ENCODE measurements around the gene LGALS12.

Gene LGALS12, protein sequence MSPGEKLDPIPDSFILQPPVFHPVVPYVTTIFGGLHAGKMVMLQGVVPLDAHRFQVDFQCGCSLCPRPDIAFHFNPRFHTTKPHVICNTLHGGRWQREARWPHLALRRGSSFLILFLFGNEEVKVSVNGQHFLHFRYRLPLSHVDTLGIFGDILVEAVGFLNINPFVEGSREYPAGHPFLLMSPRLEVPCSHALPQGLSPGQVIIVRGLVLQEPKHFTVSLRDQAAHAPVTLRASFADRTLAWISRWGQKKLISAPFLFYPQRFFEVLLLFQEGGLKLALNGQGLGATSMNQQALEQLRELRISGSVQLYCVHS

DNA sequence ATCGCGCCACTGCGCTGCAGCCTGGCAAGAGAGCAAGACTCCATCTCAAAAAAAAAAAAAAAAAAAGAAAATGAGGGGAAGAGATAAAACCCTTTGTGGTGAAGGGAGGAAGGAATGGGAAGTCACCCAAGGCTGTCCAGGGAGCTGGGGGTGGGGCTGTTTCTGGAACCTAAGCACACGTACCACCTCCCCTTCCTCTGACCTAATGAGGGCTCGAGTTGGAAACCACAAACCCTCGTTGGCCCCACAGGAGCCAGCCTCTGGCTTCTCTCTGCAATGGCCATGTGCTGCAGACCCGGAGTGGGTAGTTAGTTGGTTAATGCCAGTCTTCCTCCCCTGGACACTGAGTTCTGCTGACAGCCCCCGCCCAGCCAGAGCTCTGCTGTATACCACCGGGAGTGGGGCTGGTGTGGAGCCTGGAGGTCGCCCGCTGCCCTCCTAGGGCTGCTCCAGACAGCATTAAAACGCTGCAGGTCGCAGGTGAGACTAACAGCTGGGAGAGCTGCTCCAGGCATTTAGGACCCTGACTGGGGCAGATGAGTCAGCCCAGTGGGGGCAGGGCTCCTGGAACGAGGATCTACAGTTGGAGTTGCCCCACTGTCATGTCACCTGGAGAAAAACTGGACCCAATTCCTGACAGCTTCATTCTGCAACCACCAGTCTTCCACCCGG lies at the start of gene LGALS12:
LGALS12 (plus strand) TSS at position 228 of the 672 bp plus-strand sequence; CDS start at position 603, 375 bp downstream.
- DNase-seq (ENCODE audit: low spot score), result no peak

DNA sequence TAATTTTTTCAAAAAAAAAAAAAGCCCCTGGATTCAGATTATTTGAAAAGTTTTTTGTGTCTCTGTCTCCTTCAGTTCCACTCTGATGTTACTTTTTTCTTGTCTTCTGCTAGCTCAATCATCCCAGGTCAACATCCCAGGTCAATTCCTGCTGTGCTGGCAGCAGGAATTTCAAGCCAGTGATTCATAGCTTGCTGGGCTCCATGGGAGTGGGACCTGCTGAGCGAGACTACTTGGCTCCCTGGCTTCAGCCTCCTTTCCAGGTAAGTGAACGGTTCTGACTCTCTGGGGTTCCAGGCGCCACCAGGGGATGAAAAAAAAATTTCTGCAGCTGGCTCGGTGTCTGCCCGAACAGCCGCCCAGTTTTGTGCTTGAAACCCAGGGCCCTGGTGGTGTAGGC lies 46.3 kb upstream of the LGALS12 start:
- no peak for DNase-seq (ENCODE audit: low spot score)

DNA sequence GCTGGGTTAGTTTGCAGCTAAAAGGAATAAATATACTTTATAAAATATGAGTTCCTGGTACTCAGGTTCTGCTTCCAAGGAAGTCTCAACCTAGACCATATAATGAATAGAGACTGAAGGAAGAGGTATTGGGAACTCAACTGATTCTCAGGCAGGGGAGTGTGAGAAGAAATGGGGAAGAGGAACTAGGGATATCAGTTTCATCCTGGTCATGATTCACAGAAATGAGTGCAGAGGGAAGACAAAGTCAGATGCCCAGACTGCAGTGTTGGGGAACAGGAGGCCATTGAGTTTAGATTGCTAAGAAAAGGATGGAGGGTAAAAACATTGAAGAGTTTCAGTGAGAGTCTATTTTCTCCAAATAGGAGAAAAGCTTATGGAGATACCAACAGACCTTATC lies 43.7 kb upstream of the LGALS12 start:
- DNase-seq (ENCODE audit: low spot score), result no peak

DNA sequence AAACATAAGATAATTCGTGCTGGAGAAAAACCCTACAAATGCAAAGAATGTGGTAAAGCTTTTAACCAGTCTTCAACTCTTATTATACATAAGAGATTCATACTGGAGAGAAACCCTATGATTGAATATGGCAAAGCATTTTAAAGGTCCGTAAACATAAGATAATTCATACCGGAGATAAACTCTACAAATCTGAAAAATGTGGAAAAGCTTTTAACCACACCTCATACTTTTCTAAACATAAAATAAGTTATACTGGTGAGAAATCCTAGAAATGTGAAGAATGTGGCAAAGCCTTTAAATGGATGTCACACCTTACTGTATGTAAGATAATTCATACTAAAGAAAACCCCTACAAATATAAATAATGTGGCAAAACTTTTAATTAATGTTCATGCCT lies 35.6 kb upstream of the LGALS12 start:
- no peak for DNase-seq (ENCODE audit: low spot score)

DNA sequence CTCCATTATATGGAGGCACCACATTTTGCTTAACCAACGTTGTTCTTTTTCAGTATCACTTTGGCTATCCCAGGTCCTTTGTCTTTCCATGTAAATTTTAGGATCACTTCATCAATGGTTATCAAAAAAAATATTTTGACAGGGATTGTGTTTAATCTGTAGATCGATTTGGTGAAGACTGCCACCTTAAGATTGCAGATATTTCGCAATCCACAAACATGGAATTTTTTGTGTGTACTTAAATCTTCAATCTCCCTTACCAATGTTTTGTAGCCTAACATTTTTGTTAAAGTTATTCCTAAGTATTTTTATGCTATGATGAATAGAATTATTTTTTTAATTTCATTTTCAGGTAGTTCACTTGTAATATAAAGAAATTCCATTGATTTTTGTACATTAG lies 33.5 kb upstream of the LGALS12 start:
- no peak for DNase-seq (ENCODE audit: low spot score)

DNA sequence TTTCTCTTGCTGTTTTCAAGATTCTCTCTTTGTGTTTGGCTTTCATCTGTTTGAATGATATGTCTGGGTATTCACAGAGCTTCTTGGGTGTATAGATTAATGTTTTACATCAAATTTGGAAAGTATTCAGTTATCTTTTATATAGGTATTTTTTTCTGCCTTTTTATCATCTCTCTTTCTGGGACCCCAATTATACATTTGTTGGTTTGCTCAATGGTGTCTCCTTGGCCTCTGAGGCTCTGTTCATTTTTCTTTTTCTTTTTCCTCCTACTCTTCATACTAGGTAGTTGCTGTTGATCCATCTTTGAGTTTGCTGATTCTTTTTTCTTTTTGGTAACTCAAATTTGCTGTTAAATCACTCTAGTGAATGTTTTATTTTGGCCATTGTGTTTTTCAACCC lies 29.3 kb upstream of the LGALS12 start:
- DNase-seq (ENCODE audit: low spot score), result no peak

DNA sequence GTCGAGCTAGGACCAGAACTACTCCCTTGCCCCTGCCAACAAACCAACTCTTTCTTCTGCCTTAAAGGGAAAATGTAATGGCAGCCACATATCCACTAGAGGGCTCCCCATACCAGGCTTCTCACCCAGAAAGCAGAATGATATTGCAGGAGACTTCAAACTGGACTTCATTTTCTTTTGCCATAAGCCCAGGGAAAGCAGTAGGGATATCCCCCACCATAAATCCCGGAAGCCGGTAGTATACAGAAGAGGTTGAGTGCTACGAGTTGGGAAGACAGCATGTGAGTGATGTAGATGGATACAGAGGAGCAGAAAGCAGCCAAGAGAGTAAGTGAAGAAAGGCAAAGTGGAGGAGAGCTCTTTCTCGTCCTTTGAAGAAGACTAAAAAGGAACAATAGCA lies 27.0 kb upstream of the LGALS12 start:
- peak; percentile 73 for DNase-seq (ENCODE audit: low spot score)

DNA sequence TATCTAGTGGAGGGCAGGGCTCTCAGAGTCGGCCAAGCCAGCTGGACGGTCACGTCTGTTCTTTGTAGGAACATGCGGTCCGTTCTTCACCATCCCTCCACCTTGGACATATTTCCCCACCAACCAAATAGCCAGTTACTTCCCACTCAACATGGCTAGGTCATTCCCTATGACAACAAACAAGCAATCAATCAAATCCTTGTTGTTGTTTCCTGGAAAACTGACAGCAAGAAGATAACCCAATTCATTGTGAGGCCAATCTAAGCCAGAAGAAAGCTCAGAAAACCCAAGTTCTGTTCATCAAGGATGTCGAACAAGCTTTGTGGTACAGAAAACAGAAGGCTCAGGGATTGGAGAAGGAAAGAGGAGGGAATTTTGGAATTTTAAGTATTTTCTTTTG lies 25.8 kb upstream of the LGALS12 start:
- no peak for DNase-seq (ENCODE audit: low spot score)

DNA sequence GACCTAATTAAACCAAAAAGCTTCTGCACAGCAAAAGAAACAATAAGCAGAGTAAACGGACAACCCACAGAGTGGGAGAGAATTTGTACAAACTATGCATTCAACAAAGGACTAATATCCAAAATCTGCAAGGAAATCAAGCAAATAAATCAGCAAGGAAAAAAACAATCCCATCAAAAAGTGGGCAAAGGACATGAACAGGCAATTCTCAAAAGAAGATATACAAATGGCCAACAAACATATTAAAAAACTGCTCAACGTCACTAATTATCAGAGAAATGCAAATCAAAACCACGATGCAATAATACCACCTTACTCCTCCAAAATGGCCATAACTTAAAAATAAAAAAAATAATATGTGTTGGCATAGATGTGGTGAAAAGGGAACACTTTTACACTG lies 20.1 kb upstream of the LGALS12 start:
- DNase-seq (ENCODE audit: low spot score), result no peak

DNA sequence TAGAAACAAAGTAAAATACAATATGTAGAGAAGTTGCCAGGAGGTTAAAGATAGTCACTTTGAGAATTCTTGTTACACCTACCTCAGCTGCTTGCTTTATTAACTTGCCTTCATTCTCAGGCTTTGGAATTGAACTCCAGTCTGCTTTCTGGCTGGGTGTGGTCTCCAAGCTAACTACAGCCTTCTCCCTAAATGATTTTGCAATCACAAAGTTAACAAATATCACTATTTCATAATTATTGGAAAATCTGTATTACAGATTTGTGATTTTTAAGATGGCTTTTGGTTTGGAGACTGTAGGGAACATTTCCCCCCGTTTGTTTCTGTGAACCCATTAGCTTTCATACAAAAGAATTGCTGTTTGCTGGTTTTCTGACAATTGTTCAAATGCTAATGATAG lies 17.1 kb upstream of the LGALS12 start:
- DNase-seq (ENCODE audit: low spot score), result no peak

DNA sequence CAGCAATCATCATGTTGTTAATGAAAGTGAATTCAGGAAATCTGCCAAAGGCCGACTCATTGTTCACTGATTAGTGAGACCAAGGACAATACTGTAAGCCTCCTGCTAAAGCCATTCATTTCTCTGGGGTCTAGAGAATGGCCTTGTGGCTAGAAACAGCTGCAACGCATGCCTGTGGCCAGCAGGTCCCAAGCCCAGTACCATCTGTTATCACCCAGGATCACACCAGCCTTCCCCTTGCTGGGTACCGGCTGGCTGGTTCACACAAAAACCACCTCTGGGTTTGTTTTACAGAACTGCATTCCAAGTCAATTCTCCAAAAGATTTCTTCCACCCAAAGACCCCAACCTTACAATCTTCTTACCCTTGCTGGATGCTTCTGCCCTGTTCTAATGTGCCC lies 16.0 kb upstream of the LGALS12 start:
- no peak for DNase-seq (ENCODE audit: low spot score)

DNA sequence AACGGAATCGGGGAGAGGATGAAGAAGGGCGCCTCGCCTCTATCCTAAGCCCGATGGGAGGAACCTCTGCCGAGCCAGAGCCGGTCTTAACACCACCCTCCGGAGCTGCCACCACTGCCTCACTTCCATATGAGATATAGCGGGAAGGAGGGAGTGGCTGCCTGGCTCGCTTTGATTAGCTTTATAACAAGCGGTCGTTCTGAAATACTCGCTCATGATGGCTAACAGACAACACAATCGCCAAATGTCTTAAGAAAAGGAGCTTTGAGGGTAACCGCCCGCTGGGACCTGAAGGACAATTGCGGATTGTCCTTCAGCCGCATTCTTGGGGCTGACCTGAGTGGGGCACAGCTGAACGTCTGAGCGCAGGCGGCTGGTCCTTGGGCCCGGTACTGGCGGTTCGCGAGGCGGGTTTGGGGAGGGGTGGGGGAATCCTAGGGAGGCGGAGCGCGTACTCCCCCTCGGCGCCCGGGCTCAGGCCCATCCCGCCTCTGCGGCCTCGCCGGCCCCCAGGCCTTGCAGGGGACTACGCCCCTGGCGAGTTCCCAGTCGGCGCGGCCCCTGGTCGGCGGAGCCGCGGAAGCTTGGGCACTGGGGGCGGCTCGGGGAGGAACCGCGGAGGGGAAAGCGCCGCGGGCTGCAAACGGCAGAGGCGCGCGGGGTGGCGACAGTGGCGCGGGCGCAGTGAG lies 15.2 kb upstream of the LGALS12 start, which contains the start of gene PLAAT5:
PLAAT5 (minus strand) TSS at position 617 of the 689 bp plus-strand sequence; CDS start at position 484, 133 bp downstream.
- no peak for DNase-seq (ENCODE audit: low spot score)

DNA sequence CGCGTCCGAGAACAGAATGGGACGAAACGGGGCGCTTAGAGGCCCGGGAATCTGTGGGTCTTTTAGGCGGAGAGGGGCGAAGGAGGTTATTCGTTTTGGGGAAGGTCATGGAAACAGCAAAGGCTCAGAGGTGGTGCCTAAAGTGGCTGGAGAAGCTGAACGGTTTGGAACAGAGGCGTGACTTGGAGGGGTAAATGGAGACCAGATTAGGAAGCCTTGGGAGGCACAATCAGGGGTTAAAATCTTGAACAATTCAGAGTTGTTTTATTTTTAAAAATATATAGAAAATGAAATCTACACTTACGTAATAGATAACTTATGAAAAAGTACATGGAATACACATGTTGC lies 14.7 kb upstream of the LGALS12 start:
- no peak for DNase-seq (ENCODE audit: low spot score)

DNA sequence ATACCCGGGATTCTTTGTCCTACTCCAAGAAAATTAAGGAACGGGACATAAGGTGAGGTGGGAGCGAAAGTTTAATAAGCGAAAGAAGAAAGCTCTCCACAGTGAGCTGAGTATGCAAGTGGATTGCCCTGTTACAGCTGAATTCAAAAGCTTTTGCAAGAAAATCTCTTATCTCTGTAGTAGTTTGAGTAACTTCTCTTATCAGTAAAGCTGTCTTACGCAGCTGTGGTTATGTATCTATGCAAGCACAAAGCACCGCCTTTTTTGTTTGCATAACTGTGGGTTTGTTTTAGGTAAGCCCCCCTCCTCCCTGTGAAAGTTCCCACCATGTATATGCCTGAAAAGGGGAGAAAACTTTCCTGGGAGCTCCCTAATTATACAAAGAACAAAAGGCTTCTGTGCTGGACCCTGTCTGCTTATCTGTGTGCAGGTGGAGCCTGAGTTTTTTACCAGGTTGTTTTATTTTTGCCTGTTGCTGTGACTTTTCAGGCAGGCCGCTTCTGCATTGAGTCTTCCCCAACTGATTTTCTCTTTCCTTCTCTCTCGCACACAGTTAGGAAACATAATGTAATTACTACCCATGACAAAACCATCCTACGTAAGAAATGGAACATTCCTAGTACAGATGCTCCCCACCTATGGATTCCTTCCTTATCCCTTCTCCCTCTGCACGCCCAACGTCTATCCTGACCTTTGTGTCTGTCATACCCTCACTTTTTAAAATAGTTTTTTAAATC lies 14.1 kb upstream of the LGALS12 start:
- no peak for DNase-seq (ENCODE audit: low spot score)

DNA sequence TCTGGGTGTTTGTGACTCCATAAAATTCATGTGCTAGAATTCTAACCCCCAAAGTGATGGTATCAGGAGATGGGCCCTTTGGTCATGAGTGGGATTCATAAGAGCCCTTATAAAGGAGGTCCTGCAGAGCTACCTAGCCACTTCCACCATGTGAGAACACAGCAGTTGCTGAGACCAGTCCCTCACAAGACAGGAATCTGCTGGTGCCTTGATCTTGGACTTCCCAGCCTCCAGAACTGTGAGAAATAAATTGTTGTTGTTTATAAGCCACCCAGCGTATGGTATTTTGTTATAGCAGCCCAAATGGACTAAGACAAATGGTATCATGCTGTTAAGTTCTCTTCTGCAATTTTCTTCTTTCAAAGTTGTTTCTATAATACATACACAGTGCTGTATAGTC lies 13.4 kb upstream of the LGALS12 start:
- no peak for DNase-seq (ENCODE audit: low spot score)

DNA sequence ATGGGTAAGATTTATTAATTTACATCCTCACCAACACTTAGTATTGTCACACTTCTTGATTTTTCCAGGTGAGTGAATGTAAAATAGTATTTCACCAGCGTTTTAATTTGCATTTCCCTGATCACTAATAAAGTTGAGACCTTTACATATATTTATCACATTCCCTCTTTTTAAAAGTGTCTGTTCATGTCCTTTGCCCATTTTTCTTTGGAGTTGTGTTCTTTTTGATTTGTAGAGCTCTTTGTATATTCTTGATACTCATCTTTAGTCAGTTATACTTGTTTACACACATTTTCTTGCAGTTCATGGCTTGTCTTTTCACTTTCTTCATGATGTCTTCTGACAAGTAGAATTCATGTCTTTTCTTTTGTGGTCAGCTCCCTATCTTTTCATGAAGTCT lies 12.8 kb upstream of the LGALS12 start:
- DNase-seq (ENCODE audit: low spot score), result no peak

DNA sequence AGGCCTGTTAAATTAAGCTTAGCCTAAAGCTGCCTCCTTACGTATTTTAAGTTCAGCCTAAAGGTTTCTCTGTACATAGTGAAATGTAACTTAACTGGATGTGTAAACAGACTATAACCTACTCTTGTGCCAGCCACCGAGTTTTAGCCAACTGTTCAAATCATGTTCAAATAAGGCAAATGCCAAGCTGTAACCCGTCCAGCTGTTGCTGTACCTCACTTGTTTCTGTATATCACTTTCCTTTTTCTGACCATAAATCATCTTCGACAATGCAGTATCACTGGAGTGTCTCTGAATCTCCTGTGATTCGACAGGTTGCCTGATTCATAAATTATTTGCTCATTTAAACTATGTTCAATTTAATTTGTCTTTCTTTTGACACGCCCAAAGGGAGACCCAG lies 10.9 kb upstream of the LGALS12 start:
- no peak for DNase-seq (ENCODE audit: low spot score)

DNA sequence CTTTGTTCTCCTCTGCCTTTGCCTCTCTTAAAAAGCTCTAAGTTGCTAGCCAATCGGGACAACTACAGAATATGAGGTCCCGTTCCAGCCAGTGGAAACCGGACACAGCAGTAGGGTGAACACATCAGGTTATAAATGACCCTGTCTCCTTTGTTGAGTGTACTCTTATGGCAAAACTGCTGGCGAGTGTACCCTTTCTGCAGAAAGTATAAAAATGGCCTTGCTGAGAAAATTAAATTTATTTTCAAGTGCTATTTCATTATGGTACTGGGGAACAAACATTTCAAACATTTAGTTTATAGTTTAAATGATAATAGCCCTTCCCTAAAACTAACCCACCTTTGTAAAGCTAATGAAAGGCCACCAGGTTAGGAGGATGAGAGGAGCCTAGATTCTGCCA lies 6.0 kb upstream of the LGALS12 start:
- DNase-seq (ENCODE audit: low spot score), result no peak

DNA sequence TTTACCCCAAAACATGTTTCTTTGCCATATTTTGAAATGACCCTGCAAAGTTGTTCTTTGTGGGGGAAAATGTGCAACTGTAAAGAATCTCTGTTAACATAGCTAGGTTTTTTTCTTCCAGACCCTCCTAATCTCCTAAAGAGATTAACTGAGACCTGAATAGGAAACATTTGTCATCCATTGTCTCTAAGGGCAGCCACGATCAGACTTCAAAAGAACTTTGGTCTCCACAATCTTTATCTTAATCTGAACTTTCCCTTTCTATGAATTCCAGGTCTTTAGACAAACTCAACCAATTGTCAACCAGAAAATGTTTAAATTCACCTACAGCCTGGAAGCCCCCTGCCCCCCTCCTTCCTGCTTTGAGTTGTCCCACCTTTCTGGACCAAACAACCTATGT lies 4.6 kb upstream of the LGALS12 start:
- no peak for DNase-seq (ENCODE audit: low spot score)

DNA sequence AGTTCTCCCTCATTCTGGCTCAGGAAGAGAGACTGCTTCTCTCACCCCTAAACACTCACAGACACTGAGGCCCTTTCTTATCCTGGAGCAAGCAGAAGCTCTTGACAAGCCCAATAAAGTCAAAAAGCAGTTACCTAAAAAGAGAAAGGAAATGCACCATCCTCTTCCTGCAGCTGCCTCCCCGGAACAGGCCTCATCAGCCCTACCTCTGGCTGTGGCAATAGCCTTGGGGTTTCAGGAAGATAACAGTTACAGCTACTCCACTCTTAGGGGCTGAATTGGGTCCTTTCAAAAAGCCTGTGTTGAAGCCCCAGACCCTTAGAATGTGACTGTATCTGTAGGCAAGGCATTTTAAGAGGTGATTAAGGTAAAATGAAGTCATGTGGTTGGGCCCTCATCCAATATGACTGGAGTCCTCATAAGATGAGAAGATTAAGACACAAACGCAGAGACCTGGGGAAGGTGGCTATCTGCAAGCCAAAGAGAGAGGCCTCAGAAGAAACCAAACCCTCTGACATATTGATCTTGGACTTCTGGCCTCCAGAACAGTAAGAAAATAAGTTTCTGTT lies 3.5 kb upstream of the LGALS12 start:
- no peak for DNase-seq (ENCODE audit: low spot score)

DNA sequence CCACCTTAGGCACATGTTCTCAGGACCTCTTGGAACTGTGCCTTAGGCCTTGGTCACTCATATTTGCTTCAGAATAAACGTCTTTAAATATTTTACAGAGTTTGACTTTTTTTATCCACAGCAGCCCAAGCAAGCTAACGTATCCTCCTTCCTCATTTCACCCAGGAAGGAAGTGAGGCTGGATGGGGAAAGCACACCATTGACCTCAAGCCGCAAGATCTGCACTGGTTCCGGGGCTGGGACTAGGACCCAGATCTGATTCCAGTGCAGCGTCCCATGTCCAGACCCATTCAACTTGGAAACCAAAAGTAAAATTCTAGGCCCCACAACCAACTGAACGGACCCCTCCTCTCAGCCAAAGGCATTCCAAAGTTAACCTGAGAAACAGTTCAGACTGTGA lies 2.4 kb upstream of the LGALS12 start:
- DNase-seq (ENCODE audit: low spot score), result no peak

DNA sequence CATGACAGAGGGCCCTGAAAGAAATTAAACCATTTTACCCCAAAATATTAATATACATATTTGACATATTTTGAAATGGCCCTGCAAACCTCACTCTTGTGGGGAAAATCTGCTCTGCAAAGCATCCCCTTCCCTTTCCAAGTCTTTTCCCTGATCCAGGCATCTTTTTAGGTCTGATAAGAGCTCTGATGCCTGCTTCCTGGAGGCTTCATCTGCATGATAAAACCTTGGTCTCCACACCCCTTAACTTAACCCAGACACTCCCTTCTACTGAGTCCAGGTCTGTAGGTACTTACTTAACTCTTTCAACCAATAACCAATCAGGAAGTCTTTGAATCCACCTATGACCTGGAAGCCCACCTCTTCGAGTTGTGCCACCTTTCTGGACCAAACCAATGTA lies 1.8 kb upstream of the LGALS12 start:
- no peak for DNase-seq (ENCODE audit: low spot score)

Measured in hepatic stellate cell (primary cell).